HCEC 1CT (cell line): ENCODE results near the gene DNAJB5.
A peak's percentile ranks its signal among the peaks of the same experiment; 100 is the strongest.

Source experiments
- DNase-seq: peaks from one replicate; pipeline ENCODE4 v3.0.0-alpha.2; 2017

Gene DNAJB5

DNA sequence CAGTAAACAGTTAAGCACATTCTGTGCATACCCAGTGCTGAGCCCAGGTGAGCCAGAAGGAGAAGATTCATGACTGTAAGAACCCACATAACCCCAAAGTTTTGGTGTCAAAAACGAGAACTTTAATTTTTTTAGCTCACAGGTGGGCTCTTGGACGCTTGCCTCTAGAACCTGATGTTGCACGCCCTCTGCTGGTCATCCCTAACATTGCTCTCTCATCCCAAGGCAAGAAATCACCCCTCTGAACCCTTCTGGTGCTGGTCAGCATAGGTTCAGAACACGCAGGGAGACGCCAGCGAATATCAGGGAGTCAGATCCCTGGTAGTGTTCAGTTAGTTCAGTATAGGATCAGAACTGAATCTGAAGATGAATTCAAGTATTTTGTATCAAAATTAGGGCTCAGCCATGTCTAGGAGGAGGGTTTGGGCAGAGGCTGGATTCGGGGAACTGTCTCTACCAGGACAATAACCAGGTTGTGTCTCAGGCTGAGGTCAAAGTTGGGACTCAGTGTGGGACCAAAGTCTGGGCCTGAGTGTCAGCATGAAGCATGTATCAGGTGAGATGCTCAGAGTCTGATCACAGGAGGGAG, 4.1 kb upstream of the DNAJB5 start:
- peak; percentile 46 for DNase-seq

DNA sequence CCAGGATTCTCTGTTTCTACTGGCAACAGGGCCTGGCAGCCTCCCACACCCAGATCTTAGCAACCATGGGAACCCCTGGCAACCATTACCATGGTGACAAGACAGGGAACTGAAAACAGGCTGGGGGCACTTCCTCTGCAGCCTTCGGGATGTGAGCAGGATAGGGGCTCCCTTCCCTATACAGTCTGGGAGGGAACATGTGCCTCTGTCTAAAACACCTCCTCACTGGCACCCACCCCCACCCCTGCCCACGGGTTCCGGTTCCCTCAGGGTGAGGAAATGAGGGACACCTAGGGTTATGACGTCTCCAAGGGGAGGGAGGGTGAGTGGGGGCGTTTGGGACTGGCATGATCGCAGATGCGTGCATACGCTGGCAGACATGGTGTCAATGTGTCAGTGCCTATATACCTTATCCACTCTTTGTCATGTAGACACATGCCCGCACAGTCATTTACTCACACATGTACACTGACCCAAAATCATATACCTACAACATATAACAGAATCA, 3.0 kb upstream of the DNAJB5 start:
- no peak for DNase-seq

DNA sequence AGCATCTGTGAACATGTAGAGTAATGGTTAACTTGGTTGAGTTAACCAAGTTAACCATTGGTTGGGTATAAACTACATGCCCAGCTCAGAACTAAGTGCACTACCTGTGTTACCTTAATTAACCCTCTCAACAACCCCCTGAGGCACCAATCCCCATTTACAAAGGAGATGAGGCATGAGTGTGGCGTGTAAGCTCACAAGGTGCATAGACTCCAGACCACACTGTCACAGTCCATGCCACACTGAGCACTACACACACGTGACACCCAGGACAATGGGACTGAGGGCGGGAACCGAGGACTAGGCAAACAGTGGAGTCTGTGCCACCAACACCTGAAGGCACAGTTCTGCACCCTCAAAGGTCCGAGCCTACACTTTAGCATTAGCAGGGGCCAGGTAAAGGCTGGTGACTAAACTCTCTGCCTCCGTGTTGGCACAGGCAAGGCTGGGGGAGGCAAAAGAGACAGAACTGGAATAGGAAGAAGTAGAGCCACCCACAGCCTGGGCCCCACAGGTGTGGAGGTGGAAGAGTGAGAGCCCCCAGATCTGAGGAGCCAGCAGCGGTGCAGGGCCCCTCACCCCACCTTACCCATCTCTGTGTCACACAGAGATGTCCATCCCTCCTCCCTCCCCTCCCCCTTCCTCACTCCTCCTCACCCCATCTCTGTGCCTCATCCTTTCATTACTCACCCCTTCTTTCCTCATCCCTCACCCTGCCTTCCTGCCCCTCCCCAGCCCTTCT, 2.2 kb upstream of the DNAJB5 start:
- DNase-seq, result peak; percentile 32

DNA sequence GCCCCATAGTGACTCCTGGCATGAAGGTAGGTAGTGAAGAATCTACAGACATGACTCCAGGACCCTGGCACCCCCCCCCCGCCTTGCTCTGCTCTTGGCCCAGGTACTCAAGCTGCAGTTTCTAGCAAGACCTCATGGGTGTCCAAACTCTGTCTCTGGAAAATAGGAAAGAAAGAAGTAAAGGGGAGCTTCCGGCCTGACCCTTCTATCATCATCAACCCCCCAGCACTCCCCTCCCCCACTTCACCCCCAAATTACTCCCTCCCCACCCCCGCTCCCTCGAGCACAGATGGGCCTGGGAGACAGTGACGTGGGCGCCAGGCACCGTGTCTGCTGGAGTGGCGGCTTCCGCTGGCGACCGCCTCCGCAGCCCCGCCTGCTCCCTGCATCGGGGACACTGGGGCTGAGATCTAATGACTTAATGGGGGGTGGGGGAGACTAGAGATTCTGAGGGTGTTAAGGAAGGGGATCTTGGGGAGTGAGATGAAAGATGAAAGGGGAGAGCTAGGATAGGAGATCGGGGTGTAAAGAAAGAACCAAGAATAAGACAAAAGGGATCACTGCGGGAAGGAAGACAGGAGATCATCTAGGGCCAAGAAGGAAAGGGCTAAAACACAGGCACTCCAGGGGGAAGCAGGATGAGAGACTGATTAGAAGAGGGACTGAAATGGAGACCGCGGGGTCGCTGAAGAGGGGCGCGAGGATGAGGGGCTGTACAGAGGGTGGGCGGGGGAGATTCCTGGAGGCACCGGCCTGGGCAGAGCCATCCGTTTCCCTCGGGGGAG, 1.1 kb upstream of the DNAJB5 start:
- no peak for DNase-seq

DNA sequence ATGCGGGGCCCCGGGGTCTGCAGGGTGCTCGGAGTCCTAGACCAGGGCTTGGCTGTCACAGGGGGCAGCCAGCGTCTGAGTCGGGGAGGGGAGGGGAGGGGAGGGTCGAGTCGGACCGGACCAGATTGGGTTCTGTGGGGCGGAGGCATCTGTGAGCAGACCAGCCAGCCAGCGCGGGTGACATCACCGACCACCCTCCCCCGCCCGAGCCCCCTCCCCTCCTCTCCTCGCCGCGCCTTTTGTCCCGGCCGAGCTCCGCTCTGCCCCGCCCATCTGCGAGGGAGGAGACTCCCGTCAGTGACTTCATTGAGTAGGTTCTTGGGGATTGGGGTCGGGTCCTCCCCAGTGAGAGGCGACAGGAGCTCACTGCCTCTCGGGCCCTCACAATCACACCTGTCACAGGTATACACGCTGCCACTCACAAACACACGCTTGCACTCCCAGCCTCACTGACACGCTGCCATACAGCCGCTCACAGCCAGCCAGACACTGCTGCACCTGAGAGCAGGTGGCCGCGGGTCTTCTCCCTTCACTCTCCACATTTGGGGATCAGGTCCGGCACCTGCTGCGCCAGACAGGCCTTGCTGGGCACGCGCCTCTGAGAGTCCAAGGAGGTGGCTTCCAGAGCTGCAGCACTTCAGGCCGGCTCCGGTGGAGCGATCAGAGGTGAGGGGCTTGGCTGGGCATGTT, 546 bp downstream of the DNAJB5 start:
- DNase-seq, result no peak

DNA sequence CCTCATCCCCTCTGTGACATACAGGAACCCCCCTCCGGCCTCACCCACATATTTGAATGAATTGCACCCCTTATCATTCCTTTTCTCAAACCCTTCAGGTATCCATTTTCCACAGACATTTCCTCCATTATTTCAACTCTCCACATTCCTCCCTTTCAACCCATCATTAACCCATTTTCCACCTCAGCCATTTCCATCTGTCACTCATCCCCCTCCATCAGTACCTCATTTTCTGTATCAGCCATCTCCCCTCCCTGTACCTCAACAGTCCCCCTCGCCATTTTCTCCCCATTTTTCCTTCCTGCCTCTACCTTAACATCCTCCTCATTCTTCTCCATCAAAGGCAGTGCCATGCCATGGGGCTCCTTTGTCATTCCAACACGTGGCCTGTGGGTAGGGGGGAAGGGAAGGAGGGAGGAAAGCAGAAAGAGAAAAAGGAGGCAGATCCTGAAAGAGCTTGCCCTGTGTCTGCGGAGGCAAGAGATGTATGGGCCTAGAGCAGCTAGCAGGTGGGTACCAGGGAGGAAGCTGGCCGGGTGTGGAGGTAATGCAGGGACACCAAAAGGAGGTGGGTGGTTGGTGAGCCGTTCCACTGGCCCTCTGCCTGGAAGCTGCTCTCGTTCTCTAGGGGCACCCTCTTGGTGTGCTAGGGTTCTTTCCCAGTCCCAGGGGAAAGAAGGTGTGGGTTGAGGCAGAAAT, 1.5 kb downstream of the DNAJB5 start:
- DNase-seq, result no peak

DNA sequence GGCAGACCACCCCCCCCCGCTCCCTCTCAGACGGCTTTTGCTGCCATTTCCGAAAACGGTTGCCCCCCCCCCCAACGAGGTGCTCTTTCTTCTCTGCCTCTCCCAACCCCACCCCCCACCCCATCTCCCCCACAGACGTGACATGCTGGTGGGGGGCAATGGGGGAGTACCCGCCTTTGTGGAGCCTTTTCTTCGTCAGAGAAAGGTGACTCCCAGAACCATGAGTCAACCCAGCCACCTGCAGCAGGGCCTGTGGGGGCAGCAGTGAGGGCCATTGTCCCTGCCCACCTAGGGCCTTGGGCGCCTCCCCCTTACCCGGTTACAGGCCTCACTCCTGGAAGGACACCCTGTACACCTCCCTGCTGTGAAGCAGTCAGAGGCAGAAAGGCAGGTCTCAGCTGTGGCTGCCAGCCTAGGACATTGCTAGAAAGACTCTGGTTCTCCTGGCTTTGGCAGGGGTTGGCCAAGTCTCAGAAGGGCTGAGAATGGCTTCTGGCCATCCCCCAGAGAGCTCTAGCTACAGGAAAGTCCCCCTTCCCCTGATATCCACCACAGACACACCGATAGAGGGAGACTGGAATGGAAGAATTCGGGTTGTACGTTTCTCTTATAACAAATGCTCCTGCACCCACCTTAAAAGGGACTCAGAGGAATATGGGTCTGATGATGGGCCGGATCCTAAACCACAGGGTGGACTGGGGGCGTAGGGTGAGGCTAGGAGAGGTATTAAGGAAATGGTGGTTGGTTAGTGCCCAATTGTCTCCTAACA, 2.2 kb downstream of the DNAJB5 start:
- no peak for DNase-seq

DNA sequence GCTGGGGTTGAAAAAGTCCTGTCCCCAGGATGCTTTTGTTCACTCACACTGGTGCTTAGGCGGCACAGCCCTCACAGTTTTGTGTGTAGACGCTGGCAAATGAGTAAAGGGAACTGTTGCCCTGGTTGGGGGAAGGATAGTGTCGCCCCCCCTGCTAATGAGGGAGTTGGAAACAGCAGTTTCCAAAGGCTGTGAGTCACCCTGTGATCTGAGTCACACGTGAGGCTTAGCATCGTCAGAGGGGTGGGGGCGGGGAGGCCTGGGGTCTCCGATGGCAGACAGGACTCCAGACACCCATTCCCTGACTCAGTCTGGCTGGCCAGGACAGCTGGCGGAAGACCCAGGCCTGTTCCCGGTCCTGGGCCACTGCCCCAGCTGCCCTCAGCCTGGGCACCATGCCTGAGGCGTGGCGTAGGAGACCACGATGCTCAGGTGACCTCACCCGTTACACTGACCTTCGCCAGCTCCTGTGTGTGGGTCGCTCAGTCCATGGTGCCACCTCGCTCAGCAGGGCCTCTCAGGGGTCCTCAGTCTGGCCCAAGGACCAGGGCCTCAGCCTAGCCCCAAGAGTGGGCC, 2.9 kb downstream of the DNAJB5 start:
- DNase-seq, result peak; percentile 87

DNA sequence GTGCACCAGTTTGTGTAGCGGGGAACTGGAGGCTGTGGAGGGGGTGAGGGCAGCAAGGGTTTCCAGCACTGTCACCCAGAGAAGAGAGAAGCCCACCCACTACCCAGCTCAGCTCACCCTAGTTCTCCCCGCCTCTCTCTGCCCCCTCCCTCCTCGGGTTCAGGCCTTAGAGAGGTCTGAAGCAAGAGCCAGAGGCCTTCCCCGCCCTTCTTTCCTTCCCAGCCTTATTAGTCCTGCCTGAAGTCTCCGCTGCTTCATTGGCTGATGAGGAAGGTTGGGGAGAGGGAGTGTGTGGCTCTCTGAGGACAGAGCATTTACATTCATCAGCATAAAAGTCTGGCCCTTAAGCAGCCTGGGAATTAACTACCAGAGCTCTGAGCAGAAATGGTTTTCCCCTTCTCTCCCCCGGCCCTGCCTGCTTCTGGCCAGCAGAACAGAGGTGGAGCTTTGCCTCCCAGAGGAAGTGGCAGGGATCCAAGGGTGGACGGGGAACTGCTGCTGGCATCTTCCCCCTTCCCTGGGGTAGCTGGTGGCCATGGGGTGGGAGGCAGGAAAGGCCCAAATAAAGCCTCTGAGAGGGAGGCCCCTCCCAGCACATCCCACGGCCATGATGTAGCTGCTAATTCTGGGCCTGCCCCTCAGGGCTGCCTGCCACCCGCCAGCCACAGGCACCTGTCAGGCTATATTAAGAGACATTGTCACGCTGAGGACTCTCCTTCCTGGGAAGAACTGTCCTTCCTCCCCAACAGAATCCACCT, 4.1 kb downstream of the DNAJB5 start:
- DNase-seq, result peak; percentile 52

DNA sequence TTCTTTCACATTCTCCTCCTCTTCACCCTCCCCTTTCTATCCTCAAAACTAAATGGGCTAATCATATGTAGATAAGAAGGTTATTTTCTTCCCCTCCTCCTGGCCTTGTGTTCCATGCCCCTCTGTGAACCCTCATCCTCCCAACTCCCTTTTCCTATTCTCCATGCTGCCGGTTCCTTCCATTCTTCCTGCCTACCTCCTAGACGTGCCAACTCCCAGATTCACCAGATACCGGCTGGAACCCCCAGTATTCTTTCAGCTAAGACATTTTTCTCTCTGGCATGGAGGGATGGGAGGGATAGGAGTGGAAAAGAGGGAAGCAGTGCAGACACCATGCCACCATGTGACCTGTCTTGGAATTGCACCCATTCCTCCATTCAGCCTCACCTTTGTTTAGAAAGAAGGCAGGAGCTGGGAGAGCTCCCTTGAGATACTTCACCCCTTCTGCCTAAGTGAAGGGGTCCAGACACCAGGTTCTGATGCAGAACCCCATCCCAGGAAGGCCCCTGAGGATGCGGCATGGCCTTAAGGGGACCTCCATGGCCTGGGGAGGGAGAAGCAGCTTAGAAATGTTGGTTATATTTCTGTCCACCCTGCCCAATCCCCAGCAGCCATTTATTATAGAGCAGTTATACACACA, 4.8 kb downstream of the DNAJB5 start:
- peak; percentile 56 for DNase-seq

DNA sequence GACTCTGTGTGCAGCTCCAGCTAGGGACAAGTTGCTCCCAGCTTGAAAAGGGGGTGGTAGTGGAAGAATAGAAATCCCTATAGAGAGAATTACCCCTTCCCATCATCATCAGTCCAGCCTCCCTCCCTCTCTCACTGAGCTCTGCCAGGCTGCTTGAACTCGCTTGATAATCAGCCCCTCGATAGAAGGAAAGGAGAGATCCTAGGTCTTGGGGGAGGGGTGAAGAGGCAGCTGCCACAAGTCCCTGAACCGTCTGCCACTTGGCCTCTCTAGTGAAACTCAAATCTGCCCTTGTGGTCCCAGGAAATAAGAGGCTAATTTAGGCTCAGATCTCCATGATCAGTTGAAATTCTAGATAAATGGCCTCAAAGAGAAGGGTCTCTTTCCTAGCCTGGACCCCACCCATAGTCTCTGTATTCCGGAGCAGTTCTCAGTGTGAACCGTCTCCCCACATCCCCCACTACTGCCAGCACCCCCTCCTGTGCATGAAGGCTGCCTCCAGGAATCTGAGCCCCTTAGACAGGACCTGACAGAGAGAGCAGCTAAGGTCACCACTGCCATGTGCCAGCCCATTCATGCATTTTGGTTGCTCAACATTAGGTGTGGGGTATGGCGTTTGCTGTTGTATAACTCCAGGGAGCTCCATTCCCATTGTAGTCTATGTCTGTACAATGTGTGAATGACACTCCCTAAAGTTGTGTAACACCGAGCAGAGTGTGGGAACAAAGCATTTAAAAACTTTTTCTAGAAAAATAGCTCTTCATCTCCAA, 5.5 kb downstream of the DNAJB5 start:
- DNase-seq, result no peak

DNA sequence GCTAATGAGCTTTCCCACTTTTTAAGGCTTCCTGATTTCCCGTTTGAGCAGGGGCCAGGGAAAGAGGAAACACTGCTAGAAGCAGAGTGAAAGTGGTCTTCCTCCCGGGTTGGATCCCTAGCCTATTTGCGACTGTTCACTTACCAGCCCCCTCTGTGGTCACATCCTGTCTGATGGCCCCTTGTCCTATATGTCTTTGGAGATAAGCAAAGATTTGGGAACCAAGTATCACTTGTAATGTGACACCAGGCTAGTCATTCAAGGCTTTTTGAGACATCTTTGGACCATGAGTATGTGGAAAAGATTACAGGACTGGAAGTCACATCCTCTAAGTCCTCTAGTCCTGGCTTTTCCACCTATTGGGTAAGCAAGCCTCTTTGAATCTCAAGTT, 6.1 kb downstream of the DNAJB5 start:
- DNase-seq, result no peak

DNA sequence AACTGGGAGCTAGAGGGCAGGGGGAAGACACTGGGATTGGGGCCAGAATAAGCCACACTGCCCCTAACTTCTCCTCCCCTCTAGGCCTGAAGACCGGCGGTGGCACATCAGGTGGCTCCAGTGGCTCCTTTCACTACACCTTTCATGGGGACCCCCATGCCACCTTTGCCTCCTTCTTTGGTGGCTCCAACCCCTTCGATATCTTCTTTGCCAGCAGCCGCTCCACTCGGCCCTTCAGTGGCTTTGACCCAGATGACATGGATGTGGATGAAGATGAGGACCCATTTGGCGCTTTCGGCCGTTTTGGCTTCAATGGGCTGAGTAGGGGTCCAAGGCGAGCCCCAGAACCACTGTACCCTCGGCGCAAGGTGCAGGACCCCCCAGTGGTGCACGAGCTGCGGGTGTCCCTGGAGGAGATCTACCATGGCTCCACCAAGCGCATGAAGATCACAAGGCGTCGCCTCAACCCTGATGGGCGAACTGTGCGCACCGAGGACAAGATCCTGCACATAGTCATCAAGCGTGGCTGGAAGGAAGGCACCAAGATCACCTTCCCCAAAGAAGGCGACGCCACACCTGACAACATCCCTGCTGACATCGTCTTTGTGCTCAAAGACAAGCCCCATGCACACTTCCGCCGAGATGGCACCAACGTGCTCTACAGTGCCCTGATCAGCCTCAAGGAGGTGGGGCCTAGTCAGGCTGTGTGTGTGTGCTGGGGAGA, 6.8 kb downstream of the DNAJB5 start:
- DNase-seq, result no peak

DNA sequence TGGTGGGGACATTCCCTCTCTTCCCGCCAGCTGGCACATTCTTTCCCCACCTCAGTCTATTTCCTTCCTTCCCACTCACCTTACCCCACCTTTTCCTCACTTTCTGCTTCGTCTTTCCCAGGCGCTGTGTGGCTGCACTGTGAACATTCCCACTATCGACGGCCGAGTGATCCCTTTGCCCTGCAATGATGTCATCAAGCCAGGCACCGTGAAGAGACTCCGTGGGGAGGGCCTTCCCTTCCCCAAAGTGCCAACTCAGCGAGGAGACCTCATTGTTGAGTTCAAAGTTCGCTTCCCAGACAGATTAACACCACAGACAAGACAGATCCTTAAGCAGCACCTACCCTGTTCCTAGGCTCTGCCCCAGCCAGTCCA, 7.3 kb downstream of the DNAJB5 start:
- no peak for DNase-seq

DNA sequence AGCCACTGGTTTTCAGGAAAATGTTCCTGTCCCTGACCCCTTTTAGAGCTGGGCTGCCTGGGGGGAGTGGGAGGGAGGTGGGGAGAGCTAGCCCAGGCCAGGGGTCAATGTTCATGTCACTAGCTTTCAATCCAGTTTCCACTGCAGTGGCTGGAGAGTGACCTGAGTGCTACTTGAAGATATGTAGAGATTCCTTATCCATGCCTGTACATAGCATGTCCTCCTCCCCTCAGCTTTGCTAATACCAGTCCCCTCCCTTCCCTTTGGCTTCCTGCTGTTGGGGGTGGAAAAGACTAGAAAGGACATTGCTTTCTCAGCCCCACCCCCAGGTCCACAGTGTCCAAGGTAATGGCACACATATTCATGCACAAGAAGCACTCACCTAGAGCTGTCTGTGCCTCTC, 7.8 kb downstream of the DNAJB5 start:
- DNase-seq, result no peak

DNA sequence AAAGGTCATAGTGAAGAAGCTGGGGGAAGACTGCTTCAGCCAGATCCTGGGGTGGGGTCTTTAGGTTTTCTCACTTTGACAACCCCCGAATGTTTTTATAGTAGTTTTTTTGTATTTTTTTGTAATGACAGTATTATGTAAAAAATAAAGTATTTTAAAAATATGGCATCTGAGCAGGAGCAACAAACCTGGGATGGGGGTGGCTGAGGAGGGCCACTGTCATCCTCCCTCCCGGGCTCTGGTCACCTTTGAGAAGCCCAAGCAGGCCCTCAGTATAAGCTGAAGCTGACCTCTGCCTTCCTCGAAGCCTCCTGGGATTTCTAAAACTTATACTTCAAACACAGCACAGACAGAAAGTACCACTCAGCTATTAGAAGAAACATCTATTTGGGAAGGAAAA, 8.7 kb downstream of the DNAJB5 start:
- no peak for DNase-seq

DNA sequence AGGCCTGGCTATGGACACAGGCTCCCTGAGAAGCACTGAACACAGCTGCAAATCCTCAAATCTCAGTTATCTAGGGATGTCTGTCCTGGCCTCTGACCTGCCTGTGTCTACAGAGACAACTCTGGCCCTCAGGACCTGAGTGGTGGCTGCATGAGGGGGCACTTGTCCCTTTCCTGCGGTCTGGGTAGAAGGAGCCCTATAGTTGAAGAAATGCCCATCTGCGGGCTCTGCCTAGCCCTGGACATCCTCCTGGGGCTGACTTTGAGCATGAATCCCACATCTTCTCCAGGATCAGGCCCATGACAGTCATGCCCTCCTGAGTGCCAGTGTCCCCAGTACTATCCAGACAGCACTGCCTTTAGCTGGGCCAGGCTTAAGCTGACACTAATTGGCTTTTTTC, 10.0 kb downstream of the DNAJB5 start:
- DNase-seq, result no peak

DNA sequence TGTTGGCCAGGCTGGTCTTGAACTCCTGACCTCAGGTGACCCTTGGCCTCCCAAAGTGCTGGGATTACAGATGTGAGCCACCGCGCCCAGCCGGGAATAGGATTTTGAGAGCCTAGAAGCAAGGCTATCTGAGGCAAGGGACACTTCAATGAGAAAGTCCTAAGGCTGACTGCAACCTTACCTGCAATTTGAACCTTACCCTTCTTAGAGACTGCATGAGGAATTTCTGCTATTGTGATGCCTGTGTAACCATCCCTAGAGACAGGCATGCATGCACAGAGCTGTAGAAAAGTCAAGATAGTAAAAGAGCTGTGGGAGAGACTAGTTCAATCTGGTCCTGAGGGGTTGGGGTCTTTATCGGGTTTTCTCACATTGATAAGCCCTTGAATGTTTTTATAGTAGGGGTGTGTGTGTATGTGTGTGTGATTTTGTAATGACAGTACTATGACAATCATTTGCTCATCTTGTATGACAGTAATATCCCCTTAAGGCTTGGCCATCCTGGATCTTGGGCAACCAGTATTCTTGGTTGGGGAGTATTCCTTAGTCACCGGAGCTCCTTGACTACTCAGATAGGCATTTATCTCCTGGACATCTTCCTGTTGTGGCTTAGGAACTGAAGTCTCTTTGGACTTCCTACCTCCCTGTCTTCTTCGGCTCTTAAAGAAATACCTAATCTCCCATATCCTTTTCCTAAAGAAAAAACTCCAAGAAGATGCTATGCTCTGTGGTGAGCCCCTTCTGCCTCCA, 11.2 kb downstream of the DNAJB5 start:
- DNase-seq, result peak; percentile 76
